GF-D8 (cell line): ENCODE results near the gene CCNQ.

Experiments
- DNase-seq: peaks from one replicate; lab custom pipeline; 2025; lab: John Stamatoyannopoulos, UW

Gene CCNQ

DNA sequence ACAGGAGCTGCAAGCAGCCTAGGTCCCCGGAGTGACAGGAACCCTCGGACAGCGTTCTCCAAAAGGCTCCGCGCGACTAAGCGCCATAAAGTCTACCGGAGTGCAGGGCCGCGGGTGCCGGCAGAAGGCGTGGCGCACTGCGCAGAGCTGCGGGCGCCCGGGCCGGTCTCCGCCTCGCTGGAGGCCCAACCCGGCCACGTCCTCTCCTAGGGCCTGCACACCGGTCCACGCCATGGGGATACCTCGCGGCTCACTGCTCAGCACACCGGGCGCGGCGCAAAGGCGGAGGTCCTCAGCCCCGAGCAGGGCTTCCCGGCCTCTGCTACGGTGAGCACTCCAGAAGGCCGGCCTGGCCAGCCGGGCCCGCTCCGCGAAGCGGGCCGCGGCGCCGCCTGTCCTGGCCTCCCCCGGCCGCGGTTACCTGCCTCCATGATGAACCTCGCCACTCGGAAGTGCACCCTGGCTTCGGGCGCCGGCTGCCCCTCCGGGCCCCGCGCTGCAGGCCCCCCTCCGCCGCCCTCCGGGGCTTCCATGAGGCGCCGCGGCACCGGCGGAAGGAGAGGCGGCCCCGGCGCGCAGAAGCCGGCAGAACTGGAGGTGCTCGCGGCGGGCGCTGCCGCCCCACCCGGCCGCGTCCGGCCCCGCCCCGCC lies at the start of gene CCNQ:
CCNQ (minus strand) TSS at position 599 of the 651 bp plus-strand sequence; CDS start at position 533, 66 bp downstream.
- DNase-seq: no peak

DNA sequence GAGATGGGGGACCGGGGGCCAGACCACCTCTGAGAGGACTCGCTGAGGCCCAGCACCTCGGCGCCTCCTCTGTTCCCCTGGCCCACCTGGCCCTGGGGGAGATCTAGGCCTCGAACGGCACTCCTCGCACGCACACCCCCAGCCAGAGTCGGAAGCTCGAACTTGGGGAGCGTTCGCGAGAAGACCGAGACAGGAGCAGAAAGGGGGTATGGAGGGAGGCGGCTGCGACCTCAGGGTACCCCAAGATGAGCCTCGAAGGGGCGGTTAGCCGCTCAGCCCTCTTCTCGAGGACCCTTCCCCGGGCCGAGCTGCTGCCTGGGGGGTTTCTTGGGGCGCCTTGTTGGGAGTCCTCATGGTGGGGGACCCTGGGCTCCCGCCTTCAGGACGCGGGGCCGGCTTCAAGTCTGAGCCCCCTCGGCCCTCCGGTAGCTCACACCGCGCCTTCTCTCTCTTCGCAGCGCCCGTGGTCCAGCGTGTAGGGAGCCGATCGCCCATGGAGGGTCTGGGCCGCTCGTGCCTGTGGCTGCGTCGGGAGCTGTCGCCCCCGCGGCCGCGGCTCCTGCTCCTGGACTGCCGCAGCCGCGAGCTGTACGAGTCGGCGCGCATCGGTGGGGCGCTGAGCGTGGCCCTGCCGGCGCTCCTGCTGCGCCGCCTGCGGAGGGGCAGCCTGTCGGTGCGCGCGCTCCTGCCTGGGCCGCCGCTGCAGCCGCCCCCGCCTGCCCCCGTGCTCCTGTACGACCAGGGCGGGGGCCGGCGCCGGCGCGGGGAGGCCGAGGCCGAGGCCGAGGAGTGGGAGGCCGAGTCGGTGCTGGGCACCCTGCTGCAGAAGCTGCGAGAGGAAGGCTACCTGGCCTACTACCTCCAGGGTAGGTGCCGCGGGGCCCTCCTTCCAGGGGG lies 48.8 kb upstream of the CCNQ start:
- no peak for DNase-seq

DNA sequence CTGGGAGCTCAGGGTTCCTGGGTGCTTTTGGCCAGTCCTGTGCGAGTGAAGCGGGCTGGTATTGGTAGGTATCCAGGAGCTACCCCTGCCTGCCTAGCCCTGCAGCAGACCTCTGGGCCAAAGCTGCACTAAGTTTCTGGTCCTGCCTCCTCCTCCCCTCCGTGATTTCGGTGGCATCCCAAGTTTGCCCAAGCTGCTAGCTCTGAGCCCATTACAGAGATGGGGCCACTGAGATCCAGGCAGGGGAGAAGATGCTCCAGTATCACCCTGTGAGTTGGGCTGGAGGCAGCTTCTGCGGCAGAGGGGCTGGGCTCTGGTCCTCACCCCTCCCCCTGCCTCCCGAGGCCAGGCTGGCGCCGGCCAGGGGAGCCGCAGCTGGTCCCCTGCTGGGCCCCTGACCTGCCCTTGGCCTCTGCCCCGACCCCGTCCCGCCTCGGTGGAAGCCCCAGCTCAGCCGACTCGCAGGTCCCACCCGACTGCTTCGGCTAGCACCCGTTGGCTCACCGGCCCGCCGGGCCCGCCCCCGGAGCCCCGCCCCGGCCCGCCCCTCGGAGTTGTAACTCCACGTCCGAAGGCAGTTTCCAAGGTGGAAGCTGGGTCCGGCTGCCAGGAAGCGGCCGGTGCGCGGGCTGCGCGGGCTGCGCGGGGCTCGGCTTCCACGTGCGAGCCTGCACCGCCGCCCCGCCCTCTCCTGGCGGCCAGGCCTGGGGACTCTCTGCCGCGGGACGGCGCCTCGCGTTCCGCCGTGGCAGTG lies 47.9 kb upstream of the CCNQ start, which contains the start of gene DUSP9:
DUSP9 (plus strand) TSS at position 584 of the 754 bp plus-strand sequence. CDS start 751 bp downstream, outside the sequence.
- no peak for DNase-seq

DNA sequence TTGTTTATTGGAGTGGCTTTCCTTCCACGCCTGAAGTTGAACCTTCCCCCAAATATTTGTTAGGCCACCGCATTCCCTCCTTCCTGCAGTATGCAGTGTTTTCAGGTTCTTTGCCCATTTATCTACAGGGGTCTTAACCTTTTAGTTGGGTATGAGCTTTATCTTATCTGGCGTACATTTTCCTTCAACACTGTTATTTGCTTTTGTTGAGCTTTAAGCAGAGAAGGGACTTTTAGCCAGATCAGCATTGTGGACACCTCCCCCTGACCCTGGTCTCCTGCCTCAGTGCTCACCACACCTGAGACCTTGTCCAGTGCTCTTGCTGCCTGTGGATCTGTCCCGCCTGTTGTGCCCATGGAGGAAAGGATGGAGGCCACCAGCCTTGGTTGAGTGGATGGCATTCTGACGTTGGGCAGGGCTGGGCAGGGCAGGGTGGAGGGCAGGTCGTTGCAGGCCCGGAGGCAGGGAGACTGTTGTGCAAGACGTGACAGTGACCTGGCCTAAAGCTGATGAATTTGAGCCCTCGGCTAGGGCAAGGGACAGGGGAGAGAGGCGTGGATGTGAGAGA lies 47.1 kb upstream of the CCNQ start:
- DNase-seq: no peak

DNA sequence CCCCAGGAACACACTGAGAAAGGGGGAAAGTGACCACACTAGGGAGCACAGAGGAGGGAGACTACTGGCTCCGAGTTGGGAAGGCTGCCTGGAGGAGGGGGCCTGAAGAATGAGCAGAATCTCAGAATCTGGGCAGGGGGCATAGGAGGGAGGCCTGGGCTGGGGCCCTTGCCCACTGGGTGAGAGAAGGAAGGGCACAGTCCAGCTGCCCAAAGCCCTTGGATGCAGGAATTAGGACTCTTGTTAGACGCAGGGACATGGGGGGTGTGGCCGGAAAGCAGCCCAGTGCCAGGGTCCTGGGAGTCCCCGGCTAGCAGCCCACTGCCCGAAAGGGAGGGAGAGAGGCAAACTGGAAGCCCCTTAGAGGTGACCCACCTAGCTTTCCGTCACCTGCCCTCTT lies 46.2 kb upstream of the CCNQ start:
- DNase-seq: no peak

DNA sequence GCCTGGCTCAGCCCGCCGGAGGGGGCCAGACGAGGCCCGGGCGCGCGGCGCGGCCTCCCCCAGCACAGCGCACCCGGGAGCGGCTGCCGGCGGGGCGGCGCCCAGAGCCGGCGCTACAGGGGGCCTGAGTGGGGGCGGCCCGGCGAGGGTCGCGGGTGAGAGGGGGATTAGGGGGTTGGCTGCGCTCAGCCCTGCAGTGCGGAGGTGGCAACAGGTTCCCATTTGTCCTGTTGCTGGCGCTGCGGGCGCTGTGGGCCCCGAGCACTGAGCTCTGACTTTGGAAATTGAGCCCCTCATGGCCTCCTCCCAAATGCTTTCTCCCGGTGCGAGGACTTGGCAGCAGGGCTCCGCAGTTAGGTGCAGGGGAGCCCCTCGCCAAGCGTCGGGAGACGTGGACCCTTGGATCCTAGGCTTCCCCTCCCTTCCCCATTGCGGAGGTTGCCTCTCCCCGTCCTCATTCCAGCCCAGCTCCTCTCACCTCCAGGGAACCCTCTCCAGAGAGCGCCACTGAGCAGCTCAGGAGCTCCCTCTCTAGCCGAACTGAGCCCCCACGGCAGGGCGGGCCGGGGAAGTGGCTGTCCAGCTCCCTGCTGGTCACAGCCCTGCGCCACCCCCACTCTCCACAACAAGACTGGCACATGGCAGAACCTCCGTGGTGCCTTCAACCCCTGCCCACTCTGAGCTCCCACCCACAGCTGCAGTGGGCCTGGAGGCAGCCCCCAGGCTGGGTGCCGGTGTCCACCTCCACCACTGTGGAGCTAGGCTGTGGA lies 45.6 kb upstream of the CCNQ start:
- DNase-seq: no peak

DNA sequence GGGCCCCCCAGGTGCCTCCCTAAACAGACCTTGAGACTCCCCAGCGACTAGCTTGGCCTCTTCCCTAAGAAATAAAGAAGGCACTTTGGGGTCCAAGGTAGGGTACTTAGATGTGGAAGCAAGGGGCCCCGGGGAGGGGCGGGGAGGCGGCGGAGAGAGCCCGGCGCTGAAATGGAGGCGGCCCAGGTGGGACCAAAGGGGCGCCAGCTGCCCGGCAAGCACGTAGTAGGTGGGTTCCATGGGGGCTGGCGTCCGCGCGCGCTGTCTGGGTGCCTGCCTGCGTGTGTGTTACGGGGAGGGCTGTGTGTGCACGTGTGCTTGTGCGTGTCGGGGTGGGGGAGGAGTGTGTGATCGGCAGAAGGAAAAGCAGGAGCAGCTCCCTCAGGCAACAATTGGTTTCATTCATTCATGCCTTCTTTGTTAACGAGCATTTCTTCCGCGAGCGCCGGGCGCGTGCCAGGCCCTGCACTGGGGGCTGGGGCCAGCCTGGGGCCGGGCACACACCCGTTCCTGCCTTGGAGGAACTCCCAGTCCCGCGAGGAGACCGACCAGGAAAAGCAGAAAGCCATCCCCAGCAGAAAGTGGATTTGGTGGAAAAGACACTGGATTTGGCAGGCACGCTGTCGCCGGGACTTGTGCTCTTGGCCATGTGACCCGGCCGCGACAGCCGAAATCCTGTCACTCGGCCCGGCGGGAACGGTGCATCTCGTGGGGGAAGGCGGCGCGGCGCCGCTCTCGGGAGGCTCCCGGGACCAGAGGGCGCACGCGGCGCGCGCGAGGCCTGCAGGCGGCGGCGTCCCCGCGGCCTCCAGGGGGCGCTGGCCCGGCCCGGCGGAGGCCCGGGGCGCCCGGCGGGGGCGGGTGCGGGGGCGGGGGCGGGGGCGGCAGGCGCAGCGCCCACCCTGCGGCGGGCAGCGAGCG lies 44.8 kb upstream of the CCNQ start:
- no peak for DNase-seq

DNA sequence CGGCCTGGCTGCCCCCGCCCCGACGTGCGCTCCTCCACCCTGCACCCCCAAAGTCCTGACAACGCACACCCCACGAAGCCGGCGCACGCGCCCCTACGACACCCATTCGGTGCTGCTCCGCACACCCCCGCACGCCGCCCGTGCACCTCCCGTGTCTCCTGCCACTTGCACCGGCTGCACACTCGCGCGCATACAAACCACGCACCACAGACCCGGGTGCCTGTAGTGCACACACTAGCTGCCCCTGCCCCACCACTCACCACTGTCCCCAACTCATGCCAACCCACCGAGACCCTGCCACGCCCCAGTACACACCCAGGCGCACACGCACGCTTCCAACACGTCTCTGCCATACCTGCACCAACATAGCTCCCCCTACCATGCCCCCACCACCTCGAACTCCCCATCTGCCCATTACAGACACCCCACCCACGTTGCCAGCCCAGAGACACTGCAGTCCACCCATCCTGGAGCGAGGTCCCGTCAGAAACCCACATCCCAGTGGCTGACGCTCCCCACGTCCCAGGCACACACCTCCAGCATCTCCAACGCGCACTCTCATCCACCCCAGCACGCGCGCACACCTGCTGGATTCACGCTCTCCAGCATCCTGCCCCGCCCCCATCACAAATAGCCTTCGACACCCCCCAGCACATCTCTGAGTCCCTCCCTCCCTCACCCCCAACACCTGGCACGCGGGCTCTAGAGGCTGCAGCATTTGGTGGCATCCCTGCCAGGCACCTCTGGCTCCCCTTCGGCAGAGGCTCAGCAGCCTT lies 43.9 kb upstream of the CCNQ start:
- DNase-seq: no peak

DNA sequence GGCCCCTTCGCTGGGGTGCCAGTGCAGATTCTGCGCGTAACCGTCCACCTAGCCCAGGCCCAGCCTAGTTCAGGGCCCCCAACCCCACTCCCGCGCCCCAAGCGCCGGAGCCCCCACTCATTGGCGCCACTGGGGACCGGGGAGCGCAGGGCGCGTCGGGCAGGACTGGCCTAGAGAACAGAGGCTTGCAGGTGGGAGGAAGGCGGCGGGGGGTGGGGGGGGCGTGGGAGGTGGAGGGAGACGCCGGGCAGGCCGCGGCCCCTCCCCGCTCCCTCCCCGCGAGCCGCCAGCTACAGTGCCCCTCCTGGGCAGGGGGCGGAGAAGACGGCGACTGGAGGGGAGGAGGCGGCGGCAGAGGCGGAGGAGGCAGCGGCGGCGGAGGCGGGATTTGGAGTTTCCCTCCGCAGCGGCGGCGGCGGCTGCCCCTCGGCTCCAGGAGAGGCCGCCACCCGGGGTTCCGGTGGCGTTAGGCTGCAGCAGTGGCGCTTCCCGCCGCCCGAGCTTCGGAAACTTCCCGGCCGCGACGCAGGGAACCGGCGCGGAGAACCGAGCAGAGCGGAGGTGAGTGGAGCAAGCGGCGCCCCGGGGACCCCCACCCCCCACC lies 43.2 kb upstream of the CCNQ start:
- DNase-seq: no peak

DNA sequence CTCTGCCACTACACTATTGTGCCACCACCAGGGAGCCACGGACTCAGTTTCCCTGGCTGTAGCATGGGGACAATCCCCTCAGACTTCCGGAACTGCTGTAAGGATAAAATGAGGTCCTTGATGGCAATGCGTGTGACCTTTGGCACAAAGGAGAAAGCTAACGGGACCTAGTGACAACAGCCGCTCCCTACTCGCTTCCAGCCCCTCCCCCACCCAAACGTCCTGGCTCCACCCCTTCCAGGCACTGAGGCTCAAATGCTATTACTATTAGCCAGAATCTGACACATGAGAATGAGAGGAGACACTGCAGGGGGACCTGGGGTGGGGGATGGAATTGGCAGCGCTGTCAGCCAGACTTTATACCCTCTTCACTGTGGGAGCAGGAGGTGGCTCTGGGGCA lies 42.7 kb upstream of the CCNQ start:
- DNase-seq: no peak

DNA sequence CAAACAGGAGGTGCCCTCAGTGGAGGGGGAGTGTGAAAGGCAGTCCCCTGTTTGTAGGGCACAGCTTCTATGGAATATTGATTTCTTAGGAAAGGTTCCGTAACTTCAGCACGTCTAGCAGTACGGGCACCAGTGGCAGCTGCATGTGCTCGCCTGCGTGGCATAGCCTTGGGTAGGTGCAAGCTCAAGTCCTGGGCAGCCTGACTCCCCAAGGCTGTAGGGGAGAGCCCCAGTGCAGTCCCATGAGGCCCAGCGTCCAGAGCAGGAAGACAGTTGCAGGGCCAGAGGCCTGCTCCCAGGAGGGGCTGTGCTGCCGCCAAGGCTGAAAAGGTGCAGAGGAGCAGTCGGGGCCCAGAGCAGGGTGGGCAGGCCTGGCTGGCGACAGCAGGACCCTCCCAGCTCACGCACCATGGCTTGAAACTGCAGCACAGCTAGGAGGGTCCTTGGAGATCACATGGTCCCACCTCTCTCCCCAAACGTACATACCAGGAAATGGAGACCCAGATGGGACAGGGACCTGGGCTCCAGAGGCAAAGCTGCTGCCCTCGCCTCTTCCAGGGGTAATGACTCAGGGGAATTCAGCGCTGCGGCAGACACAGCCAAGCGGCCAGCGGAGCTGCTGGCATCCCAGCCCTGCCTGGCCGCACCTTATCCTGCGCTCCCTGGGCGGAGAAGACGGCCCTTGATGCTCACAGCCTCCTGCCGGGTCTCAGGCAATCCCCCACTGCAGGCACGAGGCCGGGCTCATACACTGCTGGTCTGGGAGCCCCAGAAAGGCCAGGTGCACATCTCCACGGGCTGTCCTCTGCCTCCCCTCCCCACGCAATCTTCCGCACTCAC lies 42.0 kb upstream of the CCNQ start:
- no peak for DNase-seq

DNA sequence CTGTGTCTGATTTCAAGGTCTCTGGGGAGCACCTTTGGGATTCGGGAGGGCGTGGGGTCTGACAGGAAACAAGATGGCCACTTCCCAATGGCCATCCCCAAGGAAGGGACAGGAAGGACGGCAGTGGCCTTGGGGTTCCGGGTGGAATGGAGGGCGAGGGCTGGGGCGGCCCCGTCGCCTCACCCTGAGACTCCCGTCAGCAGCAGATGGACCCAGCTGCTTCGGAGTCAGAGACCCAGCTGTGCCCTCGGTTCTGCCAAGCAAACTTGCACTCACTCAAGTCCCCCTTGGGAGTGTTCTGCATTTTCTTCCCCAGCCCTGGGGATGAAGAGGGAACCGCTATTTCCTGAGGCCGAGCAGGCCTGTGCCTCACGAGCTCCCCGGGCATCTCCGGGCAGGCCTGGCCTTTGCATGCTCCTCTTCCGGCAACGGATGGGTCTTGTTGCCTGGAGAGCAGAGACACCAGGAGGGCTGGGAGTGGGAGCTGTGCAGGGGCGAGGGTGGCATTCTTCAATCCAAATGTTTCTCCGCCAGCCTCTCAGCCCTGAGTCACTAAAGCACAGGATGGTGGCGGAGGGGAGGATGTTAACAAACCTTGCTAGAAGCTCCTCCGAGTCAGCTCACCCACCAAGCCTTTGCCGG lies 41.2 kb upstream of the CCNQ start:
- no peak for DNase-seq

DNA sequence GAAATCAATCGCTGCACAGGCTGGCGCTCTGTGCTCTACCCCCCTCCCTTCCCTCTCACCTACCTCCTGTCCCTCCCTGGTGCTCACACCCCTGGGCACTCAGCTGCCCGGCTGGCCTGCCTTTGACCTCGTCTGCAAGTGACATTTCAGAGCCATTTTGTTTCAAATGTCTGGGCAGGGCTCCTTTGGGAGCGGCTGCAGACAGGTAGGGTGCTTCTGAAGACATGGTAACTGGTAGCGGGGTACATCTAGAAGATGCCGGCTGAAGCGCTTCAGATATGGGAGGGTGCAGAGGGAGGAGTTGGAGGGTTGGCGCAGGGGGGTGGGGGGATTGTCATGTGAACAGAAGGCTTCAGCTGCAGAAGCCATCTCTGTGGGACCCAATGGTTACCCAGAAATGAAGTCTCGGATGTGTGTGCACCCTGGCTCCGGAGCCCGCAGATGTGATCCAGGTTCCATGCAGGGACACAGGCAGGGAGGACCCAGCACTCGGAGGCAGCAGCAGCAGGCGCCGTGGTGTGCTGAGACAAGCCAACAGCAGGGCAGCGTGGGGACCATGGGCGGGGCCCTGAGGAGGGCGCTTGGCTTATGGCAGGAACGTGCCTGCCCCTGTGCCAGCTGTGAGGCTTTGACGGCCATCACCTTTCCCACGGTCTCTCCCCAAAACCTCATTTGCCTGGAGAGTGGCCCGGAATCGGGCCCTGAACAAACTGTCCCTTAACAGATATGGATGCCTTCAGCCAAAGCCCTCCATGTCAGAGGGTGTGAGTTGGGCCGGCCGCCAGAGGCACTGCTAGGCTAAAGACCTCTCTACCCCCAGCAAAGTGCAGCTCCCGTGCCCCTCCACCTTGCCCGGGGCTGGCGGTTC lies 40.5 kb upstream of the CCNQ start:
- DNase-seq: no peak

DNA sequence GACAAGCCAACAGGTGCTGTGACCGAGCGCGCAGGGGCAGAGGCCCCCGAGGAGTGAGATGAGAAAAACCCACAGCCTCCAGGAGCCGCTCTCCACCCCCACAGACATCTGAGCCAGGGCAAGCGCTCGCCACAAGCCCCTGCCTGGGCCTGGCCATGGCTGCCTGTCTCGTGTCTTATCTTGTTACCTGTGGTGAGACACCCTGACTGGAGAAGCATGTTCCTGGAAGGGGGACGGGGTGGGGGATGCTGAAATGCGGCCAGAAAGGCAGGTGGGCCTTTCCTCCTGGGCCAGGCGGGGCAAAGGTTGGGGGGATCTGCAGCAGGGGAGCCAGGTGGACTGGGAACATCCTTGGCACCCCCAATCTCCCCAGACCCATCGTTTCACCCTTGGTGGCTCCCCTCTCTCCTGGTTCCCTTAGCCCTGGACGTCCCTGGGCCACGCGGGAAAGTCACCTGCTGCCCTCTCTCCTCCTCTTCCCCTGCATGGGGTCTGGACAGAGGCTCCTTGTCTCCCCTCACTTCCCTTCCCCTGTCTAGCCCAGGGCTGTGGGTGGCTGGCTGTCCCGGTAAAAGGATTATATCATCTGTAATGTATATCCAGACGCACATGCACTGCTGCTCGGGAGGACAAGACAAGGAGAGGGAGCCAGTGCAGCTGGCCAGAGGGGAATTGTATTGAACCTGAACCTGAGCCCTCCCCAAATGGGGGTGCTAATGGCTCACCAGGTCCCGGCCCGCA lies 39.7 kb upstream of the CCNQ start:
- DNase-seq: no peak

DNA sequence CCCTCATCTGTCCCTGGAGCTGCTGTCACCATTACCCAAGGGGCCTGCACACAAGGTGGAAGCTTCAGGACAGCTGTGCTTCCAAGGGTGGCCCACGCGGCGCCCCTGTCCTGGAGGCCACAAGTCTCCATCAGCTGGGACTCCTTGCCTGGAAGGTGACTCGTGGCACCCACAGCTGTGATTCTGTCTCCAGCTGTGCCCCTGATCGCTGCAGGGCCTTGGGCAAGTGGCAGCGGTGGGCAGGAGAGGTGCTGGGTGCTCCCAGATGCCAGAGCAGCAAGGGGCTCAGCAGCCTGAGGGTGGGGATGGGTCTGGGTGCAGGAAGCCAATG lies 39.1 kb upstream of the CCNQ start:
- no peak for DNase-seq
